ENCODE data around the gene ABCA4. TPM values are rescaled to one million over a fixed set of nuclear protein-coding genes. Genes with fewer than 3 reads are reported as not detected.

ABCA4 gene
- total and polyA plus RNA-seq, 2 of the 8 experiments (the other 6 are each of a cell fraction or from before 2014, with no cell fraction given) = 0.06 TPM; not detected in 1

- ChIA-PET POLR2A (ENCODE audit: partially characterized antibody) (no interaction called here), CTCF (ENCODE audit: partially characterized antibody) (interaction anchor here (0.6 to 8.2 kb wide), 3 partner anchors 14 to 790 kb away, joined by 3 to 66 read pairs (median 3); partner anchors contain the start of gene GCLM)
- Histone ChIP-seq H3K27ac (ENCODE audit: low read depth, low read length) (no peak overlapping the region), H3K79me1 (ENCODE audit: low read depth, low read length) (no peaks in the 10 kb centered on the region), H4K91ac (replicated peaks; ENCODE audit: insufficient read length, low read length) (no peak overlapping the region), H3K36me3 (ENCODE audit: control insufficient read depth in 2 of 4, insufficient read depth in 4 of 4, low read length in 3 of 4) (no peaks in the 10 kb centered on the region), H3K27me3 (replicated peaks in 1 of 4; ENCODE audit: control insufficient read depth in 3 of 4, extremely low read depth in 1 of 4, insufficient read depth in 3 of 4, low read length in 3 of 4) (no peaks in the 10 kb centered on the region), H3K4me2 (ENCODE audit: insufficient read depth in 1 of 2, low read depth in 2 of 2, low read length in 2 of 2) (no peak overlapping the region), H2BK120ac (replicated peaks; ENCODE audit: low read depth, low read length) (no peak overlapping the region), H2BK5ac (ENCODE audit: low read depth, low read length) (no peak overlapping the region), H4K8ac (ENCODE audit: extremely low read depth, insufficient read depth, low read length) (no peak overlapping the region), H3K4me3 (ENCODE audit: extremely low read depth in 1 of 4, insufficient read depth in 2 of 4, low read depth in 3 of 4, low read length in 4 of 4) (no peak overlapping the region), H2BK15ac (ENCODE audit: low read length) (no peak overlapping the region), H3K23me2 (ENCODE audit: low read depth, low read length) (no peaks in the 10 kb centered on the region; the same call in 1 of the 2 replicates), H3K9me3 (ENCODE audit: insufficient read depth in 2 of 2, low read depth in 1 of 2, low read length in 1 of 2) (no peaks in the 10 kb centered on the region), H2BK20ac (ENCODE audit: low read length) (no peak overlapping the region), H2AFZ (ENCODE audit: low read length) (no peak overlapping the region), H3K56ac (replicated peaks; ENCODE audit: insufficient read length, low read depth, low read length) (no peak overlapping the region), H3K9ac (replicated peaks in 1 of 4; ENCODE audit: extremely low read depth in 1 of 4, low read depth in 3 of 4, low read length in 3 of 4) (no peak overlapping the region), H3K14ac (ENCODE audit: insufficient read length) (no peak overlapping the region), H4K5ac (ENCODE audit: insufficient read length, low read depth, low read length) (no peak overlapping the region), H2AK5ac (ENCODE audit: low read depth, low read length) (no peak overlapping the region), H3K4ac (replicated peaks; ENCODE audit: insufficient read length, low read depth, low read length) (no peak overlapping the region), H3K23ac (ENCODE audit: insufficient read length) (no peak overlapping the region), H3K79me2 (ENCODE audit: control insufficient read depth in 1 of 2, insufficient read depth in 2 of 2, low read length in 2 of 2) (no peaks in the 10 kb centered on the region), H3K18ac (ENCODE audit: extremely low read depth, low read length) (no peak overlapping the region), H3K4me1 (replicated peaks in 1 of 4; ENCODE audit: control insufficient read depth in 3 of 4, insufficient read depth in 4 of 4, low read length in 3 of 4) (no peaks in the 10 kb centered on the region), H4K20me1 (replicated peaks in 1 of 2; ENCODE audit: control insufficient read depth in 1 of 2, insufficient read depth in 2 of 2, low read length in 2 of 2) (no peaks in the 10 kb centered on the region), H2BK12ac (ENCODE audit: low read depth, low read length) (no peak overlapping the region)
- TF ChIP-seq PHF8 (conservative IDR thresholded peaks at IDR 0.05; ENCODE audit: low read depth, low read length) = no peak
- DNase-seq (ENCODE audit: low read depth in 1 of 2, low spot score in 2 of 2) (no peak), FAIRE-seq (no peak)
- 87% methylated on average over 4 of the region's 4 CpGs; no CpG with 5 or more reads in 1 of the 2 experiments for WGBS, 2 experiments (ENCODE audit: extremely low coverage in 1 of 2, insufficient coverage in 1 of 2, insufficient read length in 1 of 2, insufficient replicate concordance in 2 of 2, low coverage in 1 of 2, low lambda C conversion rate in 2 of 2, missing lambda C conversion rate in 1 of 2)
These were observed 156.7 kb downstream of the ABCA4 start for GRCh38 chr1:93964096-93964776.
